Muscle of back (tissue), 11 donors: ENCODE data around the gene SH3BP1. TPM values are rescaled to one million over a fixed set of nuclear protein-coding genes. Genes with fewer than 3 reads are reported as not detected.

Experiments
- DNase-seq, 3 donors: peaks; one replicate each; pipeline versions ENCODE4 v3.0.0 to v3.0.0-alpha.2; 2013
- polyA plus RNA-seq, 10 donors: library from polyadenylated mRNA; unstranded; fragments of 120-200 nt; gene quantifications; one replicate each; pipeline ENCODE4 v1.2.1, GENCODE V29; 2013; ENCODE audit not compliant: insufficient read length in 10 of 10

The SH3BP1 gene
- polyA plus RNA-seq, 10 donors = 5.9 to 13.3 (median 10.3) TPM

GRCh38 chr22:37701141-37701786 is 61.8 kb downstream of the SH3BP1 start:
- no peak for DNase-seq

- DNase-seq = no peak
Measured at GRCh38 chr22:37703906-37704305, 64.4 kb downstream of the SH3BP1 start.

- DNase-seq = no peak
Measured at GRCh38 chr22:37704645-37705044, 65.2 kb downstream of the SH3BP1 start.

GRCh38 chr22:37705205-37705604 is 65.7 kb downstream of the SH3BP1 start:
- no peak for DNase-seq

Other genes starting within 250 kb of the SH3BP1 start
- 1 to 10 TPM in 9 of 10 donors, under 1 TPM in 1; 0.70 to 3.3 (median 1.3) TPM for gene ELFN2, start 212.2 kb upstream of the SH3BP1 start, polyA plus RNA-seq
- 1 to 10 TPM; 4.2 to 9.6 (median 6.1) TPM for gene MFNG, start 153.3 kb upstream of the SH3BP1 start, polyA plus RNA-seq
- gene CARD10, start 120.3 kb upstream of the SH3BP1 start, polyA plus RNA-seq = 10 to 100 TPM in 8 of 10 donors, 1 to 10 TPM in 2; 8.8 to 19.1 (median 12.6) TPM
- gene CDC42EP1, start 79.2 kb upstream of the SH3BP1 start, polyA plus RNA-seq = 10 to 100 TPM; 27.1 to 48.6 (median 36.9) TPM
- 1 to 10 TPM in 2 of 10 donors, under 1 TPM in 5, not detected in 3; 0.34 to 1.3 (median 0.50) TPM for gene LGALS2, start 59.6 kb upstream of the SH3BP1 start, polyA plus RNA-seq
- 10 to 100 TPM; 27.6 to 49.1 (median 34.4) TPM for gene GGA1, start 30.8 kb upstream of the SH3BP1 start, polyA plus RNA-seq
- gene PDXP, start 19.1 kb downstream of the SH3BP1 start, polyA plus RNA-seq = 10 to 100 TPM; 14.7 to 19.0 (median 15.3) TPM
- 1,000 to 10,000 TPM; 1,423 to 2,007 (median 1,545) TPM for gene LGALS1, start 36.0 kb downstream of the SH3BP1 start, polyA plus RNA-seq
- gene NOL12, start 46.7 kb downstream of the SH3BP1 start, polyA plus RNA-seq = 10 to 100 TPM; 12.4 to 22.4 (median 13.9) TPM
- 10 to 100 TPM; 33.4 to 61.8 (median 43.9) TPM for gene TRIOBP, start 57.4 kb downstream of the SH3BP1 start, polyA plus RNA-seq
- gene GCAT, start 168.3 kb downstream of the SH3BP1 start, polyA plus RNA-seq = 1 to 10 TPM; 3.2 to 7.0 (median 5.8) TPM
- under 1 TPM in 1 of 10 donors, not detected in 9; 0.11 TPM for gene GALR3, start 183.7 kb downstream of the SH3BP1 start, polyA plus RNA-seq
- gene ANKRD54, start 204.7 kb downstream of the SH3BP1 start, polyA plus RNA-seq = 10 to 100 TPM in 9 of 10 donors, 1 to 10 TPM in 1; 8.6 to 13.0 (median 10.9) TPM
- 1,000 to 10,000 TPM; 1,067 to 1,479 (median 1,268) TPM for gene EIF3L, start 209.8 kb downstream of the SH3BP1 start, polyA plus RNA-seq